Fibroblast of mammary gland (primary cell): ENCODE results near the gene SLC22A16.

Experiments
- DNase-seq: peaks from one replicate; pipeline ENCODE4 v3.0.0-alpha.2; 2010; ENCODE audit warnings: low read depth
- H3K4me3 ChIP-seq: 2 replicates; pipeline ENCODE4 v1.5.1; 2011; ENCODE audit warnings: low read depth, mild to moderate bottlenecking, low read length, moderate library complexity; ENCODE audit not compliant: control insufficient read depth
- CTCF ChIP-seq: conservative IDR thresholded peaks from 2 replicates; pipeline ENCODE4 v1.5.1; 2011; ENCODE audit warnings: low read depth, low read length, inconsistent platforms; ENCODE audit not compliant: control insufficient read depth, insufficient read depth

SLC22A16 gene

GRCh38 chr6:110449541-110449895 lies 26.9 kb downstream of the SLC22A16 start:
- DNase-seq: no peak
- no peak for TF ChIP-seq CTCF
- H3K4me3 ChIP-seq: no peak overlapping the region

GRCh38 chr6:110448846-110449540 lies 27.4 kb downstream of the SLC22A16 start:
- no peak for TF ChIP-seq CTCF
- no peak for DNase-seq
- H3K4me3 ChIP-seq: no peak overlapping the region

- no peak overlapping the region for H3K4me3 ChIP-seq
- TF ChIP-seq CTCF: no peak
- no peak for DNase-seq
These were observed 28.7 kb downstream of the SLC22A16 start for GRCh38 chr6:110447761-110448160.

DNA sequence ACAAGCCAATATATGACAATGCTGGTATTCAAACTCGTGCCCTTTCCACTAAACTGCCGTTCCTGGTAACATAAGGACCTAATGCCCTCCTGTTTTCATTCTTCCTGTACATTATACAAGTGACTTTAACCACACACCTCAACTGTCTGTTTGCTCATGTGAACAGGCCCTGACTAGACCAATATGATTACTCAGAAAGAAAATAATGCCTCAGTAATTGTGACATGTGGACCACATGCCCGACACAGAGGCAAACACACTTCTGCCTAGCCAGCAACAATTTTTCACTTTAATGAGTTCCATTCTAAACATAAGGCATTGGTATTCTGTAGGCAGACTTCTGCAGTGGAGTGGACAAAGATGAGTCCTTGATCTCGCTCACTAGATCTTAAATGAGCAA lies 30.0 kb downstream of the SLC22A16 start:
- no peak for TF ChIP-seq CTCF
- no peak overlapping the region for H3K4me3 ChIP-seq
- DNase-seq: no peak

DNA sequence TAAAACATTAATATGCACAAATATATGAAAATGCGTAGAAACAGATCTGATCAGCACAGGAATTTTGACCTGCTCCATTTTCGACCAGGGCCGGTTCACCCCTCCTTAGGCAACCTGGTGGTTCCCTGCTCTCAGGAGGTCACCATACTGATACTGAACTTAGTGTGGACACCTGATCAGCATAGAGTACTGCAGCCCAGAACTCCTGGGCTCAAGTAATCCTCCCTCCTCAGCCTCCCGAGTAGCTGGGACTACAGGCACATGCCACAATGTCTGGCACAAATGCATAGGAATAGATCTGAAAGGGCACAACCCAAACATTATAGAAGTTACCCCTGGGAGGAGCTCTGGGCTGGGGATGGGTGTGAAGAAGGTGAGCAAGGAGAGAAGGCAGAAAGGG lies 36.4 kb downstream of the SLC22A16 start:
- DNase-seq: no peak

GRCh38 chr6:110439356-110439755 lies 37.1 kb downstream of the SLC22A16 start:
- no peak for DNase-seq
- H3K4me3 ChIP-seq: no peak overlapping the region
- no peak for TF ChIP-seq CTCF

More for the DNA sequence above, 36.4 kb downstream of the SLC22A16 start:
- TF ChIP-seq CTCF: no peak
- no peak overlapping the region for H3K4me3 ChIP-seq
